IMR-90 (cell line): ENCODE measurements around the gene ATP10B. TPM values are rescaled to one million over a fixed set of nuclear protein-coding genes. Genes with fewer than 3 reads are reported as not detected.

ENCODE experiments used
- ATAC-seq: fragments of 200-7000 bp; cut with Tn5 transposase; 2 replicates; pipeline ENCODE4 v1.9.1; 2020; ENCODE audit warnings: low read depth, mild to moderate bottlenecking, moderate library complexity
- BruUV-seq: library from RNA; stranded (reverse); fragments of 400-500 nt; replicated peaks from 2 replicates; lab custom pipeline; 2021; lab: Mats Ljungman, UMichigan
- CTCF ChIA-PET: fragments of 300-600 bp; formaldehyde crosslinking; extraction: SDS; loops from one replicate; lab custom pipeline; 2021; ENCODE audit warnings: antibody characterized with exemption; lab: Yijun Ruan, JAX
- POLR2A ChIA-PET: fragments of 300-600 bp; sonication (Branson Sonifier 250); formaldehyde crosslinking; loops from one replicate; lab custom pipeline; 2022; ENCODE audit warnings: antibody characterized with exemption; ENCODE audit not compliant: unreplicated experiment; lab: Charles Lee
- DNase-seq: peaks from one replicate; pipeline ENCODE4 v3.0.0; 2013
- H2AFZ ChIP-seq: replicated peaks from 2 replicates; pipeline ENCODE3; 2013; ENCODE audit warnings: low read length, mild to moderate bottlenecking; ENCODE audit not compliant: poor library complexity
- H2AK5ac ChIP-seq: 2 replicates; pipeline ENCODE4 v1.6.1; 2013; ENCODE audit warnings: low read depth, low read length, inconsistent platforms
- H2AK9ac ChIP-seq: replicated peaks from 2 replicates; pipeline ENCODE3; 2013; ENCODE audit warnings: mild to moderate bottlenecking, low read depth, low read length, moderate library complexity; ENCODE audit not compliant: poor library complexity
- H2BK120ac ChIP-seq: 2 replicates; pipeline ENCODE4 v1.6.1; 2013; ENCODE audit warnings: low read depth, low read length, inconsistent platforms
- H2BK15ac ChIP-seq: 3 replicates; pipeline ENCODE4 v1.6.1; 2013; ENCODE audit warnings: low read depth, low read length, inconsistent platforms
- H2BK20ac ChIP-seq: 2 replicates; pipeline ENCODE4 v1.6.1; 2013; ENCODE audit warnings: low read depth, mild to moderate bottlenecking, inconsistent platforms, low read length, moderate library complexity
- H2BK5ac ChIP-seq: 2 replicates; pipeline ENCODE4 v1.6.1; 2013; ENCODE audit warnings: mild to moderate bottlenecking, low read depth, low read length, inconsistent platforms; ENCODE audit not compliant: poor library complexity, severe bottlenecking
- H3K14ac ChIP-seq: replicated peaks from 2 replicates; pipeline ENCODE4 v1.6.1; 2013; ENCODE audit warnings: low read depth, low read length, inconsistent platforms
- H3K18ac ChIP-seq: 2 replicates; pipeline ENCODE4 v1.6.1; 2013; ENCODE audit warnings: low read depth, low read length, control low read depth
- H3K23ac ChIP-seq: 2 replicates; pipeline ENCODE4 v1.6.1; 2013; ENCODE audit warnings: low read depth, low read length, inconsistent platforms
- H3K27ac ChIP-seq: 2 replicates; pipeline ENCODE4 v1.5.1; 2013; ENCODE audit warnings: mild to moderate bottlenecking, control low read depth, low read length; ENCODE audit not compliant: insufficient read depth
- H3K27me3 ChIP-seq: 2 replicates; pipeline ENCODE4 v1.6.1; 2013; ENCODE audit warnings: low read length; ENCODE audit not compliant: control insufficient read depth, insufficient read depth
- H3K36me3 ChIP-seq: 2 replicates; pipeline ENCODE4 v1.6.1; 2013; ENCODE audit warnings: low read length, mixed read lengths; ENCODE audit not compliant: control insufficient read depth, insufficient read depth
- H3K4ac ChIP-seq: 2 replicates; pipeline ENCODE4 v1.6.1; 2013; ENCODE audit warnings: low read depth, low read length, inconsistent platforms
- H3K4me1 ChIP-seq: 2 replicates; pipeline ENCODE4 v1.6.1; 2013; ENCODE audit warnings: low read length, mixed read lengths; ENCODE audit not compliant: control insufficient read depth, insufficient read depth
- H3K4me2 ChIP-seq: 2 replicates; pipeline ENCODE4 v1.6.1; 2013; ENCODE audit warnings: low read depth, mild to moderate bottlenecking, control low read depth, low read length, moderate library complexity
- H3K4me3 ChIP-seq: 2 replicates; pipeline ENCODE4 v1.5.1; 2013; ENCODE audit warnings: low read depth, mild to moderate bottlenecking, control low read depth, low read length, moderate library complexity; ENCODE audit not compliant: insufficient read depth
- H3K56ac ChIP-seq: 2 replicates; pipeline ENCODE4 v1.6.1; 2013; ENCODE audit warnings: low read length, inconsistent platforms; ENCODE audit not compliant: insufficient read depth; ENCODE audit errors: extremely low read depth
- H3K79me1 ChIP-seq, 2 experiments: 2 replicates each; pipeline ENCODE4 v1.6.1; 2013; ENCODE audit warnings: low read length in 2 of 2, inconsistent platforms in 1 of 2, low read depth in 1 of 2
- H3K9ac ChIP-seq: 2 replicates; pipeline ENCODE4 v1.6.1; 2013; ENCODE audit warnings: low read depth, low read length, control low read depth
- H3K9me1 ChIP-seq: 2 replicates; pipeline ENCODE4 v1.6.1; 2013; ENCODE audit warnings: low read length, inconsistent platforms; ENCODE audit not compliant: insufficient read depth
- H3K9me3 ChIP-seq: 2 replicates; pipeline ENCODE4 v1.6.1; 2013; ENCODE audit warnings: low read length; ENCODE audit not compliant: control insufficient read depth, insufficient read depth
- H4K20me1 ChIP-seq: 2 replicates; pipeline ENCODE4 v1.6.1; 2013; ENCODE audit warnings: low read length, inconsistent platforms; ENCODE audit not compliant: insufficient read depth
- H4K5ac ChIP-seq: 2 replicates; pipeline ENCODE4 v1.6.1; 2013; ENCODE audit warnings: mild to moderate bottlenecking, low read depth, low read length, control low read depth
- H4K8ac ChIP-seq, 2 experiments: 2 replicates each; pipeline ENCODE4 v1.6.1; 2013; ENCODE audit warnings: low read depth in 2 of 2, low read length in 2 of 2, control low read depth in 1 of 2, inconsistent platforms in 1 of 2
- H4K91ac ChIP-seq: 2 replicates; pipeline ENCODE4 v1.6.1; 2013; ENCODE audit warnings: low read depth, low read length, inconsistent platforms; ENCODE audit not compliant: insufficient read depth
- CHD1 ChIP-seq: IDR thresholded peaks from 2 replicates; pipeline ENCODE4 v1.6.1; 2012; ENCODE audit warnings: low read depth, low read length, improper control_type of control experiment
- MAFK ChIP-seq: IDR thresholded peaks from 2 replicates; pipeline ENCODE4 v1.6.1; 2012; ENCODE audit warnings: low read depth, low read length, improper control_type of control experiment
- POLR2A ChIP-seq: IDR thresholded peaks from 2 replicates; pipeline ENCODE4 v1.6.1; 2012; ENCODE audit warnings: mild to moderate bottlenecking, low read depth, low read length
- RAD21 ChIP-seq: IDR thresholded peaks from 2 replicates; pipeline ENCODE4 v1.6.1; 2012; ENCODE audit warnings: low read length, improper control_type of control experiment
- WGBS, 2 experiments: methylation state at CpG; one replicate each; pipeline versions ENCODE4 v1.1.5 to v1.1.7; 2013; ENCODE audit warnings: missing lambda C conversion rate in 2 of 2; ENCODE audit not compliant: insufficient read length in 1 of 2; ENCODE audit errors: extremely low coverage in 2 of 2; 5-methylcytosine and 5-hydroxymethylcytosine counted together
- dilution Hi-C: fragments of 300-500 bp; cut with HindIII; formaldehyde crosslinking; loops from one replicate; pipeline ENCODE4 v1.14.3; 2018; ENCODE audit warnings: low sequenced_read_pairs; ENCODE audit not compliant: unreplicated experiment
- in situ Hi-C: fragments of 300-500 bp; cut with MboI; formaldehyde crosslinking; loops from 3 replicates; pipeline ENCODE4 v1.14.3; 2019; ENCODE audit warnings: low sequenced_read_pairs, inconsistent platforms, mixed read lengths
- intact Hi-C: fragments of 100-400 bp; cut with micrococcal nuclease; formaldehyde crosslinking; loops from 2 replicates; pipeline ENCODE4 v1.10.0; 2022
- polyA plus RNA-seq, 3 experiments: library from polyadenylated mRNA; depleted of rRNA; stranded (reverse); fragments of >200 nt; gene quantifications; 2 replicates each; pipeline ENCODE4 v1.2.3, GENCODE V29; 2012; ENCODE audit warnings: low replicate concordance in 1 of 3
- total RNA-seq: library from RNA; depleted of rRNA; stranded (reverse); fragments of >200 nt; gene quantifications from 2 replicates; pipeline ENCODE4 v1.2.3, GENCODE V29; 2012
- TF ChIP-seq, protein P1 (sequence below): conservative IDR thresholded peaks from 2 replicates; pipeline ENCODE4 v1.5.1; 2012; ENCODE audit warnings: mild to moderate bottlenecking, low read depth, low read length, improper control_type of control experiment
- TF ChIP-seq, protein P2 (sequence below): fragments of 150-350 bp; IDR thresholded peaks from 2 replicates; pipeline ENCODE4 v1.6.1; 2016; ENCODE audit warnings: low read depth, mild to moderate bottlenecking, low read length, moderate library complexity, borderline replicate concordance

Gene ATP10B
- total and polyA plus RNA-seq, 2 of the 4 experiments (the other 2 are of a cell fraction): not detected

DNA sequence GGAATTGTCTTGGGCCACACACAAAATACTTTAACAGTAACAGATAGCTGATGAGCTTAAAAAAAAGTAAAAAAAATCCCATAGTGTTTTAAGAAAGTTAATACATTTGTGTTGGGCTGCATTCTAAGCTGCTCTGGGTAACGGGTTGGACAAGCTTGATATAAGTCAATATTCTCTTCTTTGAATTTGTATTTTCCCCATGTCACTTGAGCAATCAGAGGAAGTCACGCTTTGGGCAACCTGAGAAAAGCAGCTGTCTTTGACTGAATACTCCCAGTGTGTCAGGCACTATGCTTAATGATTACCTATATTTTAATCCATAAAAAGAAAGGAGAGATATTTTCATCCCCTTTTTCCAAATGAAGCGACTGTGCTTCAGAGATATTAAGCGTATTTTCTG lies 84.9 kb downstream of the ATP10B start:
- BruUV-seq: no TSS peak
- POLR2A ChIA-PET: no interaction called here

More for the DNA sequence above, 84.9 kb downstream of the ATP10B start:
- Histone ChIP-seq H2AK9ac (no peak overlapping the region), H3K9ac (no peak overlapping the region), H2AK5ac (no peak overlapping the region), H3K4me3 (no peak overlapping the region), H2BK5ac (no peak overlapping the region), H3K36me3 (no peaks in the 10 kb centered on the region), H3K4ac (no peak overlapping the region), H2BK15ac (no peak overlapping the region), H4K8ac (no peak overlapping the region), H2AFZ (no peak overlapping the region), H3K9me1 (no peaks in the 10 kb centered on the region), H4K5ac (no peak overlapping the region), H3K27me3 (no peaks in the 10 kb centered on the region), H4K91ac (no peak overlapping the region), H3K18ac (no peak overlapping the region), H2BK20ac (no peak overlapping the region), H3K79me1 (no peaks in the 10 kb centered on the region), H4K20me1 (no peaks in the 10 kb centered on the region), H3K4me2 (no peak overlapping the region), H2BK120ac (no peak overlapping the region), H3K27ac (no peak overlapping the region), H3K56ac (no peak overlapping the region), H3K23ac (no peak overlapping the region), H3K14ac (no peak overlapping the region), H3K4me1 (no peaks in the 10 kb centered on the region), H3K9me3 (peaks cover 3% of the 10 kb centered on the region)
- ATAC-seq: no peak
- CTCF ChIA-PET: no interaction called here
- in situ Hi-C loops: no loop called here
- dilution Hi-C loops: no loop called here
- DNase-seq: no peak
- TF ChIP-seq RAD21: no peak
- TF ChIP-seq CHD1: no peak
- TF ChIP-seq, protein P1, sequence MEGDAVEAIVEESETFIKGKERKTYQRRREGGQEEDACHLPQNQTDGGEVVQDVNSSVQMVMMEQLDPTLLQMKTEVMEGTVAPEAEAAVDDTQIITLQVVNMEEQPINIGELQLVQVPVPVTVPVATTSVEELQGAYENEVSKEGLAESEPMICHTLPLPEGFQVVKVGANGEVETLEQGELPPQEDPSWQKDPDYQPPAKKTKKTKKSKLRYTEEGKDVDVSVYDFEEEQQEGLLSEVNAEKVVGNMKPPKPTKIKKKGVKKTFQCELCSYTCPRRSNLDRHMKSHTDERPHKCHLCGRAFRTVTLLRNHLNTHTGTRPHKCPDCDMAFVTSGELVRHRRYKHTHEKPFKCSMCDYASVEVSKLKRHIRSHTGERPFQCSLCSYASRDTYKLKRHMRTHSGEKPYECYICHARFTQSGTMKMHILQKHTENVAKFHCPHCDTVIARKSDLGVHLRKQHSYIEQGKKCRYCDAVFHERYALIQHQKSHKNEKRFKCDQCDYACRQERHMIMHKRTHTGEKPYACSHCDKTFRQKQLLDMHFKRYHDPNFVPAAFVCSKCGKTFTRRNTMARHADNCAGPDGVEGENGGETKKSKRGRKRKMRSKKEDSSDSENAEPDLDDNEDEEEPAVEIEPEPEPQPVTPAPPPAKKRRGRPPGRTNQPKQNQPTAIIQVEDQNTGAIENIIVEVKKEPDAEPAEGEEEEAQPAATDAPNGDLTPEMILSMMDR: no peak
- TF ChIP-seq, protein P2, sequence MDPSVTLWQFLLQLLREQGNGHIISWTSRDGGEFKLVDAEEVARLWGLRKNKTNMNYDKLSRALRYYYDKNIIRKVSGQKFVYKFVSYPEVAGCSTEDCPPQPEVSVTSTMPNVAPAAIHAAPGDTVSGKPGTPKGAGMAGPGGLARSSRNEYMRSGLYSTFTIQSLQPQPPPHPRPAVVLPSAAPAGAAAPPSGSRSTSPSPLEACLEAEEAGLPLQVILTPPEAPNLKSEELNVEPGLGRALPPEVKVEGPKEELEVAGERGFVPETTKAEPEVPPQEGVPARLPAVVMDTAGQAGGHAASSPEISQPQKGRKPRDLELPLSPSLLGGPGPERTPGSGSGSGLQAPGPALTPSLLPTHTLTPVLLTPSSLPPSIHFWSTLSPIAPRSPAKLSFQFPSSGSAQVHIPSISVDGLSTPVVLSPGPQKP: no peak
- TF ChIP-seq MAFK: no peak
- no peak for TF ChIP-seq POLR2A
- intact Hi-C loops: no loop called here
- no CpG with 5 or more reads among the region's 4 CpGs for WGBS, 2 experiments
